ENCODE data around the gene HNRNPA1. TPM values are rescaled to one million over a fixed set of nuclear protein-coding genes. Genes with fewer than 3 reads are reported as not detected.
A peak's percentile ranks its signal among the peaks of the same experiment; 100 is the strongest.
"Not testable (repeated sequence)": the region's sequence is repeated elsewhere in the genome, so short reads cannot be mapped to it uniquely, and the experiment has no call there.

The HNRNPA1 gene
- polyA plus RNA-seq, 4 donors: 3,115 to 3,766 (median 3,436) TPM

DNA sequence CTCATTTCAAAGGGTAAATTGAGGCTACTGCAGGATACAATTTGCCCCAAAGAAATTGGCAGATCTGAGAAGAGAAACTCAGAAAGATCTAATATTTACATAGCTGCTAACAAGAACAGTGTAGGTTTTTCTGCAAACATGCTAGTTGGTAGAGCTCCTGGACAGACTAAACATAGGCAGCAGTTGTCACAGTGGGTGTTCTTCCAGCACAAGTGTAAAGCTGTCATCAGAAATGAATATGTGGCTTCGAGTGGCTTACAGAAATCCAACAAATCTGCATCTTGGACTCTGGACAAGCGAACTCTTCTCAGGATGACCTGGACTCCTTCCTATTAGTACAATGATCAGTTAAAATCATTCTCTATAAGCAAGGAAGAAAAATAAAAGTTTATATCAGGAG, 6.5 kb upstream of the HNRNPA1 start:
- DNase-seq (ENCODE audit: low read depth in 4 of 4, low spot score in 2 of 4): no peak

DNA sequence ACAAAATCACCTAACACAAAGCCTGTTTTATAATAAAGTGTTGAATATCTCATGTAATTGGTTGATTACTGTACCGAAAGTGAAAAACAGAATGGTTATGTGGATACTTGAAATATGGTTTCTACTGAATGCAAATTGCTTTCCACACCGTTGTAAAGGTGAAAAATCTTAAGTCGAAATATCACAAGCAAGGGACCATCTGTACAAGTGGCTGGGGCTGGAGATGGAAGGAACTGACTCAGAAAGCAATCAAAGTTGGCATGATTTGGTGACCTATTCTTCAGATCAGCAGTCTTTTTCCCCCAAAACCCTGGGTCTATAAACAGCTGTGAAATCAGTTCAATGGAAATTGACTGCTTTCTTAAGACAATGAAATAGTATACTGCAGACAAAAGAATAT, 4.2 kb upstream of the HNRNPA1 start:
- DNase-seq (ENCODE audit: low read depth in 4 of 4, low spot score in 2 of 4): no peak

DNA sequence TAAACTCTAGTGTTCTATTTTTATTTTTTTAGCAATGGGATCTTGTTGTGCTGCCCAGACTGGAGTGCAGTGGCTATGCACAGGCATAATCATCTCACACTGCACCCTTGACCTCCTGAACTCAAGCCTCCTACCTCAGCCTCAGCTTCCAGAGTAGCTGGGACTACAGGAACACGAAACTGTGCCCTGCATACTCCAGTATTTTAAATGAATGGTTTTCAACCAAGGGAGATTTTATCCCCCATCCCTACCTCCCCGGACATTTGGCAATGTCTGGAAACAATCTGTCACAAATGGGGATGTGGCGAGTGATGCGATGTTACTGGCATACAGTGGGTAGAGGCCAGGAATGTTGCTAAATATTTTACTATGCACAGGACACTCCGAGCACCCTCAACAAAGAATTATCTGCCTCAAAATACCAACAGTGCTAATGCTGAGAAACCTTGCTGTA, 2.7 kb upstream of the HNRNPA1 start:
- DNase-seq (ENCODE audit: low read depth in 4 of 4, low spot score in 2 of 4): no peak

DNA sequence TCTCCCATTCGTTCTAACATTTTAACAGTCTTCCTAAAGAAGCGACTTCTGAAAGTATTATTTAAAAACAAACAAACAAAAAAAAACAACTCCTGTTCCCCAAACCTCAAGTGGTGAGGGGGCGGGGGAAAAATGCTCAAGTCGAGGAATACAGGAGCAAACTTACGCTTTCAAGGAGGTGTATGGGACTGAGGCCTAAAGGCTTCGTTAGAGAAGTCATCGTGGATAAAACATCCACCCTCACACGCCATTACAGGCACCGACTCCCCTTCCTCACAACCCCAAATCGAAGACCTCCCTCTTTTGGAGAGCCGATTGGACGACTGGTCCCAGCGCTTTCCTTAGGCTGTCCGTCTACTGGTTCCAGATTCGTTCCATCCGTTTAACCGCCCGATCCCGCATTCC, 1.3 kb upstream of the HNRNPA1 start:
- no peak for DNase-seq (ENCODE audit: low read depth in 4 of 4, low spot score in 2 of 4)

DNA sequence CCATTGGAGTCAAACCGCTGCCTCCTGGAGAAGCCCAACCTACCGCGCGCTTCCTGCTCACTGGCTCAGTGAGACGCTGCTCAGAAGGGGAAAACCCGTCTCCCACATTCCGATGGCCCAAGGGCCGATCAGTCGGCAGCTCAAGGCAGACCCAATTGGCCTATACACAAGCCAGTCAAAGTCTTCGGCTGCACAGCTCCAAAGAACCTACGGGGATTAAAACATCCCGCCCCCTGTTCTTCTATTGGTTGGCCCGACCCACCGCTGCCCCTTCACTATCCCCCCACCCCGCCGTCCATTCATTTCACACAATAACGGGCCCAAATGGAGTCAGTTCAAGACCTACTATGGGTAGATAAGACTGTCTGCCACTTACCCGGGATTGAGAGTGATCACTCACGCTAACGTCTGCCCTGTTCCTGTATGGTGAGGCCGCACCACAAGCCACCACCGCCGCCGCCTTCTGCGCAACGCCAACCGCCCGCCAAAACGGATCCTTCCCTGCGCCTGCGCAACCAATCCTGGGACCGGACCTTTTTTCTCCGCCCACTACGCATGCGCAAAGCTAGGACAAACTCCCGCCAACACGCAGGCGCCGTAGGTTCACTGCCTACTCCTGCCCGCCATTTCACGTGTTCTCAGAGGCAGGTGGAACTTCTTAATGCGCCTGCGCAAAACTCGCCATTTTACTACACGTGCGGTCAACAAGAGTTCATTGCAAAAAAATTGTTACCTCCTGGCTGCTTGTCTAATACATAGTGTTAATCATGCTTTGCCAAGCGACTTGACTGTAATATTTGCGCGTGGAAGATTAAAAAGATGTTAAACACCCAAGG, 676 bp upstream of the HNRNPA1 start, which contains the start of gene CBX5:
CBX5 (minus strand) TSS at position 491 of the 836 bp plus-strand sequence. CDS start 22,472 bp downstream, outside the sequence.
- peak; percentile 99 to 100 (median 100) for DNase-seq (ENCODE audit: low read depth in 4 of 4, low spot score in 2 of 4)

DNA sequence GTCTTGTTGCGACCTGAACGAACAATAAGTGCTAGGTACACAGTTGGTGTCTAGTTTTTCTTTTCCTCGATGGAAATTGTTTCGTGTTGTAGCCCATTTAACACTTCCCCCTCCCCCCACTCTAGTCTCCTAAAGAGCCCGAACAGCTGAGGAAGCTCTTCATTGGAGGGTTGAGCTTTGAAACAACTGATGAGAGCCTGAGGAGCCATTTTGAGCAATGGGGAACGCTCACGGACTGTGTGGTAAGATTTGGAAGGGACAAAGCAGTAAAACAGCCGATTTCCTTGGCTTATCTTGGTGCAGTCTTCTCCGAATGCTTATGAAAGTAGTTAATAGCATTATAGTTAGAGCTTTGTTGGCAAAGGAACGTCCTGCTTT, 724 bp downstream of the HNRNPA1 start:
- not testable (repeated sequence) for DNase-seq (ENCODE audit: low read depth in 4 of 4, low spot score in 2 of 4)

DNA sequence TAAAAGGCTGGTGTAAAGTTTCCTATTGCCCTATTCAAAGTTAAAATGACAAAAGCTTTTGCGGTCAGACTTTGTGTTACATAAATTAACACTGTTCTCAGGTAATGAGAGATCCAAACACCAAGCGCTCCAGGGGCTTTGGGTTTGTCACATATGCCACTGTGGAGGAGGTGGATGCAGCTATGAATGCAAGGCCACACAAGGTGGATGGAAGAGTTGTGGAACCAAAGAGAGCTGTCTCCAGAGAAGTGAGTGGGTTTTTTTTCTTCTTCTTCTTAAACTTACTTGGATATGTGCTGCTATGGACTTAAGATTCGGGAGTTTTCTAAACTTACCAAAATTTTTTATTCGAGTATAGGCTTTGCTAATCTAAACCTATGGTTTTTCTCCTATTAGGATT, 1.2 kb downstream of the HNRNPA1 start:
- DNase-seq (ENCODE audit: low read depth in 4 of 4, low spot score in 2 of 4): not testable (repeated sequence)

DNA sequence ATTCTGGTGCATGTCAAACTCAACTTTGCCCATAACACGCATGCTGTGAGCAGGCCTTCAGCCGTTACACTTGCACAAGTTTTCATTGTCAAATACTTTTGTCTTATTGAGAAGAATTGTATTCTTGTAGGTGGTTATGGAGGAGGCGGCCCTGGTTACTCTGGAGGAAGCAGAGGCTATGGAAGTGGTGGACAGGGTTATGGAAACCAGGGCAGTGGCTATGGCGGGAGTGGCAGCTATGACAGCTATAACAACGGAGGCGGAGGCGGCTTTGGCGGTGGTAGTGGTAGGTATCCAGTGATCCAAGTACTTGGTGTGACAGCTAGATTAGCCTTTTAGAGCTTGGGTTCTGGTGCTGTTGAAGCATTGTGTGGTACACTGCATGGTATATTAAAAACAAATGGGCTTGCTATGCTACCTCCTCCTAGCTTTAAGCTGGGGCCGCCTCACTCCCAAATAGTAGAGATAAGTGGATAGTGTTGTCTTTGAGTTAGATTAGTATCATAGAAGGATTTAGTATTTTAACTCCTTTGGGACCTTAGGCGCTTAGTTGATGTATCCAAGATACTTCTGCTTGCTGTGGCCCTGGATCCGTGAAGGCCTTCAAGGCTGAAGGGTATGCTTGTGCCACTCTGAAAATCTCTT, 2.5 kb downstream of the HNRNPA1 start:
- DNase-seq (ENCODE audit: low read depth in 4 of 4, low spot score in 2 of 4): no peak

DNA sequence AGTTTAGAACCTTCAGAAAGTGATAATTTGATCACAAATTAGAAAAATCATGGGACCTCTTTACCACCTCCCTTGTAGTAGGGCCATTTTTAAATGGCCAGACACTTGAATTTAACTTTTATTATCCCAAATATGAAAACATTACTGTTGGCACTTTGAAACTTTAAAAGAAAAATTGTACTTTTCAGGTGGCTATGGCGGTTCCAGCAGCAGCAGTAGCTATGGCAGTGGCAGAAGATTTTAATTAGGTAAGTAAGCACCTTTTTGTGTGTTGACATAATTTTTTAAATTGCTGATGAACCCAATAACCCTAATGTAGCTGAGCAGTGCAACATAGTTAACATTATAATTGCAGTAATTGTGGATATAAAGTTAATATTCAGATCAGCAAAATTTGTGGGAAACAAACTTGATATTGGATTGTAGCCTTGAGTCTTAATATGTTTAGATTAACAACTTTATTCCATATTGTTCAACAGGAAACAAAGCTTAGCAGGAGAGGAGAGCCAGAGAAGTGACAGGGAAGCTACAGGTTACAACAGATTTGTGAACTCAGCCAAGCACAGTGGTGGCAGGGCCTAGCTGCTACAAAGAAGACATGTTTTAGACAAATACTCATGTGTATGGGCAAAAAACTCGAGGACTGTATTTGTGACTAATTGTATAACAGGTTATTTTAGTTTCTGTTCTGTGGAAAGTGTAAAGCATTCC, 3.7 kb downstream of the HNRNPA1 start:
- DNase-seq (ENCODE audit: low read depth in 4 of 4, low spot score in 2 of 4): not testable (repeated sequence)

DNA sequence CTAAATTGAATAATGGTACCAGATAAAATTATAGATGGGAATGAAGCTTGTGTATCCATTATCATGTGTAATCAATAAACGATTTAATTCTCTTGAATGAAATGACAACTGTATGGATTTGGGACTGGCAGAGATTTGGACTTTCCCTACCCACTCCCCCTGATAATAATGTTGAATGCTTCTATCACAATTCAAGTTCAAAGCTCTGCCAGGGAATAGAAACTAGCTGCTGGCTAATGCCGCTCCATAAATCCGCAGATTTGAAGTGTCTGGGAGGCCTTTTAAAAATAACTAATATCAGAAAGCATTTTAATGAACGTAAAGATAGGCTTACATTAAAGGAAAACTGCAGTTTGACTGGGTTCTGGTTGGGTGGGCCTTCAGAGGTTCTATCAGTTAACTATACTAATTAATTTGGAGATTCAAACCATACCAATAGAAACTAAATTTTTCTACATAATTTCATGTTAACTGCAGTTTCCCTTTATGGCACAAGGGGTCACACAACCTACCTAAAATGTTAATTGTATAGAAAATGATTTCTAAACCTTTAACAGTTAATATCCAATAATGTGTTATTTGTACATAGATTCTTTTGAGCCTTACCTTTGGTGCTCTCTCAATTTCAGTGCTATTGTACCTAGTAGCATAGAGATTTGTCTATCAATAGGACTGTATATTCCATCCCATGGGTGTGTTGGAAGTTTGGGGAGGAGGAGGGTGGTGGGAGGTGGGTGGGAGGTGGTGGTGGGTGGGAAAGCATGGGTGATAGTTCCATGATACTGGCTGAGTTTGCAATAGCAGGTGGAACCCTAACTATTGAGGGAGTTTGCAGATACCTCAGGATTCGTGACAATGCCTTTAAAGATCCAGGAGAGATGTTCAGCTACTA, 4.9 kb downstream of the HNRNPA1 start:
- DNase-seq (ENCODE audit: low read depth in 4 of 4, low spot score in 2 of 4): no peak

DNA sequence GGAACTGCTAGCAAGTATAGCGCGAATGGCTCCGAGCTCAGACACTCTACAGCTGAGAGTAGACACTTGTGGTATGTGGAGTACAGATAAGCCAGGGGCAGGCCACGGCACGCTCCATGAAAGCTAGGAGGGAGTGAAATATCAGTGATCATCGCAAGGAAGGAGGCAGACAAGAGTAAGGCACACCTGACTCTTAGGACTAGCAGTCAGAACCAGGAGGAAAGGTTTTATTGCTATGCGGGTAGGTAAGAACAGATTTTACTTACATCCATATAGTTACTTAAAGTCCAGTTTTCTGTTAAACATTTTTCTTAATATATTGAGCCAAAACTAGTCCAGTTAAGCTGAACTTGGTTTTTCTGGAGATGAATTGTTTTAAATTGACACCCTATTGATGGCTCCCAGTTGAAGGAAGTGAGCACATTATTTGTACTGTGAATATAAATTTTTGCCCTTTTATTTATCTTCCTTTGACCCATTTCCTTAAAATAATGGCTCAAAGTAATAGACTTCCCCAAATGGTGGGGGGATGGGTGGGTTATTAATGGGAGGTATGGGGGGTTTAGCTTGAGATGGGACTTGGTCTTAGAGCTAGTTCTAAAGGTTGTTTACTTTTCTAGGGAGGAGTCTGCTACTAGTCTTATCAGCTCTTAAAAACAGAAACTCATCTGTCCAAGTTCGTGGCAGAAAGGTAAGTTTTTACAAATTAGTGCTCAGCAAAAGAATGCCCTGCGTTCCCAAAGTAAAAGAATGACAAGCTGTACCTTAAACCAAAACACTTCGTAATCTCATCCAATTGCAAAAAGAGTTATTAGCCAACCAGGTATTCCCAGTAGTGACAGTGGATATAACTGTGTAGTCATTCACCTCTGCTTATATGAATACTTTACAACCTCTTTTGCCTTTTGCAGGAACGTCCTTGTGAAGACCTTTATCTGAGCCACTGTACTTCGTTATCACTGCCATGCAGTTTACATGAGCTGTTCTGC, 5.8 kb downstream of the HNRNPA1 start:
- no peak for DNase-seq (ENCODE audit: low read depth in 4 of 4, low spot score in 2 of 4)

DNA sequence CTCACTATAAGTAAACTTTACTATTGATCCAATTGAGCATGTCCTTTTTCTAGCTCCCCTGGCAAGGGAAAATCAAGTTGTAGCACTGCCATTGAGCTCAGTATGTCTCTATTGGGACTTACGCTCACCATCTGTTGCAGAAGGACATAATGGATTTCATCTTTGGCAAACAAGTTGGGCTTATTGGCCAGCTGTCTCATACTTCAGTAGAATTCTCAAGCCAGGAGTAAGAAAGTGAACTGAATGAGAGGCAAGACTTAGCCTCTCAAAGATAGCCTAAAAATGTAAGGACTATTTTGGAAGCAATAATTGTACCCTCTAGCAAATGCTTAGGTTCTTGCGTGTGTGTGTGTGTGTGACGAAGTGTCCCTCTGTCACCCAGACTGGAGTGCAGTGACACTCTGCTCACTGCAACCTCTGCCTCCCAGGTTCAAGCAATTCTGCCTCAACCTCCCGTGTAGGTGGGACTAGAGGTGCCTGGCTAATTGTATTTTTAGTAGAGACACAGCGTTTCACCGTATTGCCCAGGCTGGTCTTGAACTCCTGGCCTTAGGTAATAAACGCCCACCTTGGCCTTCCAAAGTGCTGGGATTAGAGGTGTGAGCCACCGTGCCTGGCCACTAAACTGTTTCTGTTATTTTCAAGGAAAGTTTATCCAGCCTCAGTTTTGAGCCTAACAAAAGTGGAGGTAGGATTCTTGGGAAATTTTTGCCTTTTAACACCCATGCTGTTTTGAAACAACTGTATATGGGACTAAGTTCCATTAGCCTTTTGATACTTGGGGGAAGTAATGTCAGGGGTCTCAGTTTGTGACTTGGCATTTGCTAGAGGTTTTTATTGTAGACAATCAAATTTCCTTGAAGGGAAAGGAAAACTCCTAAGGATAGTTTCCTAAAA, 7.0 kb downstream of the HNRNPA1 start:
- DNase-seq (ENCODE audit: low read depth in 4 of 4, low spot score in 2 of 4): no peak

DNA sequence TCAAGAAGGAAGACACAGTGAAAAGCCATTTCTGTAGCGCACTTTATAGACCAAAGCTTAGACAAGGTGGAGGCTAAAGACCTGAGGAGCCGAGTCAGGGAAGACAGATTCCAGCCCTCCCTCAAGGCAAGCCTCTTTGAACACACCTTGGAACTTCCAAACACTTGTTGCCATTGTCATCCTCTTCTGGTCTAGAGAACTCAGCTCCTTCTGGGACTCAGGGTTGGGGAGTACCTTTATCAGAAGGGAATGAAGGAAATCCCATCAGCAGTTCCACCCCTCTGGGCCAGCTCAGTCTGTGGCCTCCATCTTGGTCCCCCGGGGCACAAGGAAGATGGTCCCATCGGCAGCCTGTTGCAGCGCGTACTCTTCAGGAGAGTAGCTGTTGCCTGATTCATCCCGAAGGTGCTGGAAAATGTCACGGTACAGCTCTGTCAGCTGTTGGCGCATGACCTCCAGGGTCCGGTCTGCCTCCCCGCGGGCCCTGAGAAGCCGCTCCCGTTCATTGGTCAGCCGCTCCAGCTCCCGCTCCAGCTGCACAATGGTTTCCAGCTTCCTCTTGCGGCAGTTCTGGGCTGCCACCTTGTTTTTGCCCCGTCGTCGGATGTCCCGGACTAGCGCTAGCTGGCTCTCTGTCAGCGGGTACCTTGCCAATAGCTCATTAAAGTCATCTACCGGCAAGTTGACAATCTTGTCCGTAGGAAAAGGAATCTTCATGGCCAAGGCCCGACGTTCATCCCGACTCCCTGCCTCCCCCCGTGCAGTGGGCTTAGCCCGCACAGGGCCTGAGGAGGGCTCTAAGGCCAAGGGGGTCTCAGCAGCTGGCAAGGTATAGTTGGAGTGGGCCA, 11.8 kb downstream of the HNRNPA1 start:
- no peak for DNase-seq (ENCODE audit: low read depth in 4 of 4, low spot score in 2 of 4)

DNA sequence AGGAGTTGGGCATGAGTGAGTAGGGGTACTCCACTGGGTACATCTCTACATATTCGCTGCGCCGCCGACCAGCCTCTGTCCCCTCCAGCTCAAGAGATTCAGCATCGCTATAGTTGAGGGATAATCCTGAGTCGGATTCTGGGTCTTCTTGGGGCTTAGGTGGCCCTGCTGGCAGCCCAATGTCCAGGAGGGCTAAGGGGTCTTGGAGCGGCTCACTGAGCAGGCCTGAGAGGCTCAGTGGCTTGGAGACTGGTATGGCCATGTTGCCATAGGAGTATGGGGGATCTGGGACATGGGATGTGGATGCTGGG, 12.4 kb downstream of the HNRNPA1 start:
- no peak for DNase-seq (ENCODE audit: low read depth in 4 of 4, low spot score in 2 of 4)

DNA sequence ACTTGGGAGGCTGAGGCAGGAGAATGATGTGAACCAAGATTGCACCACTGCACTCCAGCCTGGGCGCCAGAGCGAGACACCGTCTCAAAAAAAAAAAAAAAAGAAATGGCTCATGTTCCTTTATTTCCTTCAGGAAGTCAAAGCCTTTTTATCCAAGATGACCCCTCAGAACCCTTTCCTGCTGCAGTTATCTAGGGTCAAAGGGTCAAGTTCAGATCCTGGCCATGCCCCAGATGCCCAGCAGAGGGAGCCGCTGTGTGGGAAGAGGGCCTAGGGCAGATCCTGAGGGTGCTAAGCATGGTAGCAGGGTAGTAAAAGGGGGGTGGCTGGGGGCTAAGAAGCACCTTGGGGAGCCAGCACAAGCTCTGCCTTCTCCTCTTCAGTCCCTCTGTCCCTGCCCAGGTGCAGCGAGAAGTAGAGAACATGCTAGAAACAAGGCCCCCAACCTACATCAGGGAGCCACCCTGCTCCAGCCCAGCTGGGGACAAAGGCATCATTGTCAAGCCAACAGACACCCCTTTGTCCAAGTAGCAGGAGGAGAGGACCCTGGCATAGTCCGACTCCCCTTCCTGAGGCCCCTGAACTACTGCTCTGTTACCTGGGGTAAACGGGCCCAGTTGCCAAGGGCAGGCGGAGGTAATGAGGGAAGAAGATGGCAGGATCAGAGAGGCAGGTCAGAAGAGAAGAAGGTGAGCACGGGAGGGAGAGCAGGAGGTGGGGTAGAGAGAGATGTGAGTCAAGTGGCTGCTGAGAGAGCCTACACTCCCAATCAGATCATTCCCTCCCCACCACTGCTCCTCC, 13.8 kb downstream of the HNRNPA1 start:
- DNase-seq (ENCODE audit: low read depth in 4 of 4, low spot score in 2 of 4): no peak

DNA sequence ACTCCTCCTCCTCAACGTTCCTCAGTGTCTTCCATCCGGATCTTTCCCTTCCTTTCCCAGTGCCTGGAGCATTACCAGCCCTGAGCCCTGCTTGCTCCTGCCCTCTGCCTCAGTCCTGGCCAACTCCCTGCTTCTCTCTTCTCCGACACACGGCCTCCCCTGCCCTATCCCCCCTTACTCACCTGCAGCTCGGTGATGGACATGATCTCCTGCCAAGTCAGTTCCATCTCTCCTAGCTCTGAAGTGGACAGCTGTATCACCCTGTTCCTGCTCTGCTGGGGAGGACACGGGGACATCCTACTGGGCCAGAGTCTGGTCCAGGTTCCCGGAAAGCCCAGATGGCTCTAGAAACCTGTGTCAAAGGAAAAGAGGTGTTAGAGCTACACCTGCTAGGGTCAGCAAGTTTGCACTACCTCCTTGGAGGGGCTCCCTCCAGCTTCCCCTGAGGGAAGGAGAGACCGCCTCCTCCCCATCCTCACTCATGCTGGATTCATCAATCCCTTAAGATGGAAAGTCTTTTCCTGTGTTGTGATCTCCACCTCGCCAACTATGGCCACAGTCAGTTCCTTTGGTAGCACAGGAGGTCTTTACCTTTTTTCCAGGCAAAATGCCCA, 14.5 kb downstream of the HNRNPA1 start:
- no peak for DNase-seq (ENCODE audit: low read depth in 4 of 4, low spot score in 2 of 4)

All from left renal cortex interstitium (tissue), 4 donors.